ENCODE data around the gene HOXC4.
A peak's percentile ranks its signal among the peaks of the same experiment; 100 is the strongest.

Gene HOXC4

GRCh38 chr12:54016051-54016450 lies 37.6 kb upstream of the HOXC4 start:
- no peak for DNase-seq

- no peak for DNase-seq
Measured at GRCh38 chr12:54016478-54016964, 37.1 kb upstream of the HOXC4 start.

GRCh38 chr12:54017027-54017788 lies 36.4 kb upstream of the HOXC4 start:
- no peak for DNase-seq

- DNase-seq, result peak; percentile 28 to 65 (median 58)
Measured at GRCh38 chr12:54017878-54018467, 35.7 kb upstream of the HOXC4 start.

DNA sequence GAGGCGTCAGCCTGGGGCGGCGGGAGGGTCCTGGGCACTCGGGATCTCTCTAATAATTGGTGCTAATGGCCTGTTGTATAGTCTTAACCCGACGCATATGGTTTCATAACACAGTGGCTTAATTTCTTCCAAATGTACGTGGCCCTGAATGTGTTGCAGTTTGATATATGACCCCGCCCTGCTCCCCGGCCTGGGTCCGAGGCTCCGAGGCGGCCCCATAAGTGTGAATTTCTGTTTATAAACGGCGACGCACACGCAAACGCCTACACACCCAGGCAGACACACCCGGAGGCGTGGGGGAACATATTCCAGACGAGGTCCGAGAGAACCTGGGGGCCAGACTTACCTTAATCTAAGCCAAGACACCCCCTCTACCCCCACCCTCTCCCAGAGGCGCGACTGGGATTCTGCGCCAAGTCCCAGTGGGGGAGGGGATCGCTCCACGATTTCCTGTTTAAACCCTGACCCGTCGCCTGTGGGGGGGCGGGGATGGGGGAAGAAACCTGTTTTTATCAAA lies 35.1 kb upstream of the HOXC4 start:
- no peak for DNase-seq

- no peak for DNase-seq
Measured at GRCh38 chr12:54019091-54019811, 34.4 kb upstream of the HOXC4 start.

DNA sequence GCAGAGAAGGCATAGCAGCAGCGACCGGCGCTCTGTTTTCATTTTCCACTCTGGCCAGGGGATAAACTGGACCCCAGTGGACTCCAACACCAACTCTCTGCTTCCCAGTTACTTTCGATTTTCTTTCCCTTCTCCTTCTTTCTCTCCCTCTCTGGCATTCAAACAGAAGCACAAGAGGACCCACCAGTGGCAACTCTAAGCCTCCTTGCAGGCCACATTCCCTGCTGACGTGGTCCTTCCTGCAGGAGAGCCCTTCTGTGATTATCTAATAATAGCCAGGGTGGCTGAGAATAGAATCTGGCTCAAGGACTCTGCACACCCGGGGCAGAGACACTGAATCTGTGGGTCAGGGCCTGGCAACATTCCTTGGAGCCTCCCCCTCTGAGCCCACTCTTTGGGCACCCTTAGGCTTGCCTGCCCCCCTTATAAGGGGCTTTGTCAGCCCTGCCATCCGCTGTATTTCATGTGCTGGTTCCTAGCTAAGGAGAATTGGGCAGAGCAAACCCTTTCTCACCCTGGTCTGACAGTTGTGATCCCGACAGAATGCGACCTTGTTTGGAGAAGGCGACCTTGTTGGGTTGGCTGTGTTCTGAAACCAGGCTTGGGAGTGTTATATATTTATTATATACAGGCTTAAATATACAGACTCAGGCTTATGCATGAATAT lies 33.6 kb upstream of the HOXC4 start:
- DNase-seq, result no peak

GRCh38 chr12:54020591-54021405 lies 32.8 kb upstream of the HOXC4 start:
- no peak for DNase-seq

DNA sequence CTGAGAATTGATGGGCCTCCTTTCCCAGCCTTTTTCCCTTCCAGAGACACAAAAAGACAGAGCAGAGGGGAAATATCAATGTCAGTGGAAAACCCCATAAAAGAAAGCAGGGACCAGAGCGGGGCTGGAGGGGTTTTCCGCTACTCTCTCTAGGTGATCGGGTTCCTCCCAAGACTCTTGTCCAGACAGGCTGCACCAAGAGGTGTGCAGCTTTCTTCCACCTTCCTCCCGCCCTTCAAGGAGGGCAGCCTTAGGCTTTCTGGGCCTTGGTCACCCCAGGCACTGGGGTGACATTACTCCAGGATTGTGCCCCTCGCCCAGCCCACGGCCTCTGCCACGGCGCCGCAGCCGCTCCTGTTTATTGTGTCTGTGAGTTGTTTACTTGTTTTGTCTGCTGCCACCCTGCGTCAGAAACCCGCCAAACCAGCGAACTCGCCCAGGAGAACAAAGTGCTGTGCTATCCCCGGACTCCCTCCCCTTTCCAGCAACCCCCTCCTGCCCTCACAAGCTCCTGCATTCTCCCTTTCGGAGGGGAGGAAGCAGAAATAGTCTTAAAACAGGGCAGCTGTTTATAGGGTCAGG lies 32.1 kb upstream of the HOXC4 start:
- DNase-seq, result no peak

- no peak for DNase-seq
Measured at GRCh38 chr12:54022960-54023884, 30.4 kb upstream of the HOXC4 start.

- no peak for DNase-seq
Measured at GRCh38 chr12:54024127-54024526, 29.5 kb upstream of the HOXC4 start.

GRCh38 chr12:54024581-54025305 lies 28.9 kb upstream of the HOXC4 start:
- no peak for DNase-seq

DNA sequence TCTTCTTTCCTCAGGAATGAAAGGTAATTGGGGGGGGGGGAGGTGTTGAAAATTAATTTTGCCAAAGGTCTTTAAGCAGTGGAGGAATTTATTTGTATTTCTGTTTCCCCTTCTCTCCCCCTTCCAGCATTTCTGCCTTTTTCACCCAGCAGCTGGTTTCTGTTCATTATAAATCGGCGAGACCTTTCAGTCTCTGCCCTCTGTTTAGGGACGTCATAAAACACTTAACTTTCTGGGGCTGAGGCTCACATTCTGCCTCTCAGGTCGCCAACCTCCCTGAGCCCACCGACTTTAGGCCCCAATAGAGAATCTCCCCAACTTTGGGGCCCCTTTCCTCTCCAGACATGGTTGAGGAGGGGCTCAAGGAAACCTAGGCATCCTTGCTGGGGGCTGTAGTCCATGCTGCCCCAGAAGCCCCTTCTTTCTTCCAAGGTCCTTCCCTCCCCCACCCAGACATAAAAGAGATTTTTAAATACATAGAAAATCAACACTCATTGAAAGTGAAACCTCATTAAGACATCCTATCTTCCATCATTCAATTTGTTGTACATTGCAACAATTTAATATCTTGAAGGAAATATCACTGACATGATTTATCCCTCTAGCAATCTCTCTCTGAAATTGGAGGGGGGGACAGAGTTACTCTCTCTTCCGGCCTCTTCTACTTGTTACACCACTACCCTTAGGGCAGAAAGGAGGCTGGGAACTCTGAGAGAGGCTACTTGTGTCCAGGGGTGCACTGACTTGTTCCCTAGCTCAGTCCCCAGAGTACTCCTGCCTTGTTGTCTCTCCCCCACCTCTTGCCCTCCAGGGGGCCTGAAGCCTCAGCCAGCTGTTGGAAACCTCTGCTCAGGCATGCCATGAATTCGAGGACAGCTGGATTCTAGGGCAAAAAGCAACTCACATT lies 27.9 kb upstream of the HOXC4 start:
- no peak for DNase-seq

GRCh38 chr12:54026640-54027441 lies 26.8 kb upstream of the HOXC4 start:
- DNase-seq, result no peak

DNA sequence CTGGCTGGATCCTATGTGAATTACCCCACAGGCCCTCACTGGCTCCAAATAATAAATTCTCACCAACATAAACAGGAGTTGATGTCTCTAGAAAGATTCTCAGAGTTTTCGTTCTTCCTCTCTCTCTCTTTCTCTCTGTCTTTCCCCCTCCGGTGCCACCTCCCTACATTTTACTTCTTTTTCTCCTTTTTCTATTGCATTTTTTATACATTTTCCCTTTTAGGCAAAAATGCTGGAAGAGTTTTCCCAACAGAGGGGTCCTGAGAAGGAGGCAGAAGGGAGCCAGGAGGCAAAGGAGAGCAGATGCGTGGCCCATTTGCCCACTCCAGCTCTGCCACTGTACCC lies 26.2 kb upstream of the HOXC4 start:
- no peak for DNase-seq

DNA sequence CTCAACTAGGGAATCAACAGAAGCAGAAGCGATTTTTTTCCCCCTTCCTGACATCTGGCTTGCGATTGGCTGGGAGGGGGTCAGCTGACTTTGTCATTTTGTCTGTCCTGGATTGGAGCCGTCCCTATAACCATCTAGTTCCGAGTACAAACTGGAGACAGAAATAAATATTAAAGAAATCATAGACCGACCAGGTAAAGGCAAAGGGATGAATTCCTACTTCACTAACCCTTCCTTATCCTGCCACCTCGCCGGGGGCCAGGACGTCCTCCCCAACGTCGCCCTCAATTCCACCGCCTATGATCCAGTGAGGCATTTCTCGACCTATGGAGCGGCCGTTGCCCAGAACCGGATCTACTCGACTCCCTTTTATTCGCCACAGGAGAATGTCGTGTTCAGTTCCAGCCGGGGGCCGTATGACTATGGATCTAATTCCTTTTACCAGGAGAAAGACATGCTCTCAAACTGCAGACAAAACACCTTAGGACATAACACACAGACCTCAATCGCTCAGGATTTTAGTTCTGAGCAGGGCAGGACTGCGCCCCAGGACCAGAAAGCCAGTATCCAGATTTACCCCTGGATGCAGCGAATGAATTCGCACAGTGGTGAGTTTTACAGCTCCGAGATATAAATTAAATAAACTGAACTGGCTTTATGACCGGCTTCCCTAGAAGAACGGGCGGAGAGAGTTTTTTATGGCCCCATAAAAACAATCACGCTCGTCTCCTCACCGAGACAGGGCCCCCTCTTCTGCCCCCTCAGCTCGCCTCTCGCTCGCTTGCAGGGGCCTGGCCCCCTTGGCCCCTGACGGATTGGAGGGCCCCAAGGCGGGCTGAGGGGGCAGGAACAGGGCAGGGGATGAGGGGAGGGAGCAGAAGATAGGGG lies 25.1 kb upstream of the HOXC4 start, which contains the start of gene HOXC6:
Gene HOXC6 (plus strand): TSS at position 127 of the 888 bp plus-strand sequence. CDS start 82 bp downstream, at position 209.
- DNase-seq, result peak in 1 of 6 experiments; percentile 12

Measured in stimulated activated naive CD4-positive, alpha-beta T cell (primary cell).